Measurements from ENCODE around the gene PRDM12.

The PRDM12 gene

GRCh38 chr9:130707225-130707976, 43.0 kb downstream of the PRDM12 start:
- no peak overlapping the region for H3K4me3 ChIP-seq (ENCODE audit: low read length)
- no peak for DNase-seq (ENCODE audit: low read depth)

GRCh38 chr9:130710822-130711352, 46.5 kb downstream of the PRDM12 start:
- no peak overlapping the region for H3K4me3 ChIP-seq (ENCODE audit: low read length)
- TF ChIP-seq CTCF (conservative IDR thresholded peaks at IDR 0.05; ENCODE audit: low read depth, low read length) = no peak
- DNase-seq (ENCODE audit: low read depth) = no peak

More at GRCh38 chr9:130707225-130707976, 43.0 kb downstream of the PRDM12 start:
- peak; percentile 67 for TF ChIP-seq CTCF (conservative IDR thresholded peaks at IDR 0.05; ENCODE audit: low read depth, low read length)

- TF ChIP-seq CTCF (conservative IDR thresholded peaks at IDR 0.05; ENCODE audit: low read depth, low read length) = no peak
- DNase-seq (ENCODE audit: low read depth) = no peak
- no peak overlapping the region for H3K4me3 ChIP-seq (ENCODE audit: low read length)
These were observed 47.1 kb downstream of the PRDM12 start for GRCh38 chr9:130711469-130711868.

GRCh38 chr9:130712564-130713285, 48.3 kb downstream of the PRDM12 start:
- no peak for TF ChIP-seq CTCF (conservative IDR thresholded peaks at IDR 0.05; ENCODE audit: low read depth, low read length)
- peak; percentile 95 for DNase-seq (ENCODE audit: low read depth)
- peak overlapping the region; percentile 84 for H3K4me3 ChIP-seq (ENCODE audit: low read length)

- DNase-seq (ENCODE audit: low read depth) = no peak
These were observed 49.0 kb downstream of the PRDM12 start for GRCh38 chr9:130713286-130713960.

GRCh38 chr9:130714586-130715110, 50.3 kb downstream of the PRDM12 start:
- no peak for DNase-seq (ENCODE audit: low read depth)
- H3K4me3 ChIP-seq (ENCODE audit: low read length) = peak overlapping the region; percentile 84
- TF ChIP-seq CTCF (conservative IDR thresholded peaks at IDR 0.05; ENCODE audit: low read depth, low read length) = no peak

More at GRCh38 chr9:130713286-130713960, 49.0 kb downstream of the PRDM12 start:
- no peak for TF ChIP-seq CTCF (conservative IDR thresholded peaks at IDR 0.05; ENCODE audit: low read depth, low read length)
- H3K4me3 ChIP-seq (ENCODE audit: low read length) = peak overlapping the region; percentile 84

All from retinal pigment epithelial cell (primary cell).